Measurements from ENCODE around the gene IQGAP3. TPM values are rescaled to one million over a fixed set of nuclear protein-coding genes. Genes with fewer than 3 reads are reported as not detected.

IQGAP3 gene
- total RNA-seq, 2 donors from 2014 or later: 13.6 to 22.5 TPM

DNA sequence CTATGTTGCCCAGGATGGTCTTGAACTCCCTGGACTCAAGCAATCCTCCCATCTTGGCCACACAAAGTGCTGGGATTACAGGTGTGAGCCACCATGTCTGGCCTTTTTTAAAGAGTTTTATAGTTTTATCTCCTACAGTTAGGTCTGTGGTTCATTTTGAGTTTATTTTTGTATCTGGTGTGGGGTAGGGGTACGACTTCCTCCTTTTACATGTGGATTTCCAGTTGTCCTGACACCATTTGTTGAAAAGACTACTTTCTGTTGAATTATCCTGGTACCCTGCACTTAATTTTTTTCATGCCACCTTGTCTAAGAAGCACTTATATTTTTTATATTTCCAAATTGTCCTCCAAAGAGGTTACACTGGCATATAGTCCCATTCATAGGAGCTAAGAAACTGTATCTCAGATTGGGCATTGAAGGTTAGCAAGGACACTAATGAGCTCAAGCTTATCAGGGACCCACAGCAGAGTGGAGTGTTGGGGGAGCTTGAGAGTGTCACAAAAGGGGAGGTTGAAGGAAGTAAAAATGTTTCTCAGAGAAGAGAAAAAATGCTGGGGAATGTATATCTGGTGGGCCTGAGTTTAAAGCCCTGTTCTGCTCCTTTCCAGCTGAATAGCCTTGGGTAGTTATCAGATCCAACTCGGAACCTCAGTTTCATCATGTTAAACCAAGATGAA lies 48.4 kb downstream of the IQGAP3 start:
- H3K4me3 Mint-ChIP-seq: peak overlapping the region; percentile 59 to 70
- no peak for DNase-seq
- peaks cover 40% of the 10 kb centered on the region for H3K4me1 Mint-ChIP-seq (ENCODE audit: low read depth)
- peak overlapping the region; percentile 7 for H3K27ac Mint-ChIP-seq
- no peak for ATAC-seq (replicated peaks in 1 of 2)
- peaks cover 0 to 2% of the 10 kb centered on the region in 2 donors for H3K36me3 Mint-ChIP-seq (ENCODE audit: insufficient read depth in 2 of 2)
- H3K27me3 Mint-ChIP-seq (ENCODE audit: low read depth): no peaks in the 10 kb centered on the region
- no peaks in the 10 kb centered on the region for H3K9me3 Mint-ChIP-seq

DNA sequence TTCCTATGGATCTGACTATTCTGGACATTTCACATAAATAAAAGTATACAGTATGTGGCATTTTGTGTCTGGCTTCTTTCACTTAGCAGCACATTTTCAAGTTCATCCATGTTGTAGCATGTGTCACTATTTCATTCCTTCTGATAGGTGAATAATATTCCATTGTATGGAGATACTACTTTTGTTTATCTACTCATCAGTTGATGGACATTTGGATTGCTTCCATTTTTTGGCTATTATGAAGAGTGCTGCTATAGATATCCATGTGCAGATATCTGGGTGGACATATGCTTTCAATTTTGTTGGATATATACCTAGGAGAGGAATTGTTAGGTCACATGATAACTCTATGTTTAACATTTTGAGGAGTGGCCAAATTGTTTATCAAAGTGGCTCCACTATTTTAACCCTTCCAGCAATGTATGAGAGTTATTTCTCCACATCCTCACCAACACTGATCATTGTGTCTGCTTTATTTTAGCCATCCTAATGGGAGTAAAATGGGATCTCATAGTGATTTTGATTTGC lies 49.9 kb downstream of the IQGAP3 start:
- no peak overlapping the region for H3K27ac Mint-ChIP-seq
- H3K9me3 Mint-ChIP-seq: no peaks in the 10 kb centered on the region
- DNase-seq (no peak), ATAC-seq (replicated peaks in 1 of 2) (no peak)
- no peak overlapping the region for H3K4me3 Mint-ChIP-seq
- peaks cover 28% of the 10 kb centered on the region for H3K4me1 Mint-ChIP-seq (ENCODE audit: low read depth)
- no peaks in the 10 kb centered on the region for H3K27me3 Mint-ChIP-seq (ENCODE audit: low read depth)
- peaks cover 0 to 2% of the 10 kb centered on the region in 2 donors for H3K36me3 Mint-ChIP-seq (ENCODE audit: insufficient read depth in 2 of 2)

- no peak overlapping the region for H3K27ac Mint-ChIP-seq
- no peaks in the 10 kb centered on the region for H3K27me3 Mint-ChIP-seq (ENCODE audit: low read depth)
These were observed 54.6 kb downstream of the IQGAP3 start for GRCh38 chr1:156517748-156518147.

GRCh38 chr1:156516821-156517220 lies 55.5 kb downstream of the IQGAP3 start:
- Mint-ChIP-seq H3K4me1 (ENCODE audit: low read depth) (peaks cover 22% of the 10 kb centered on the region), H3K9me3 (no peaks in the 10 kb centered on the region), H3K27ac (no peak overlapping the region), H3K36me3 (ENCODE audit: insufficient read depth in 2 of 2) (no peaks in the 10 kb centered on the region), H3K27me3 (ENCODE audit: low read depth) (no peaks in the 10 kb centered on the region), H3K4me3 (no peak overlapping the region)
- DNase-seq (no peak), ATAC-seq (replicated peaks in 1 of 2) (no peak)

More at GRCh38 chr1:156517748-156518147, 54.6 kb downstream of the IQGAP3 start:
- Mint-ChIP-seq H3K36me3 (ENCODE audit: insufficient read depth in 2 of 2) (no peaks in the 10 kb centered on the region), H3K4me3 (no peak overlapping the region), H3K9me3 (no peaks in the 10 kb centered on the region), H3K4me1 (ENCODE audit: low read depth) (peaks cover 13% of the 10 kb centered on the region)
- DNase-seq (no peak), ATAC-seq (replicated peaks in 1 of 2) (no peak)

GRCh38 chr1:156515956-156516355 lies 56.4 kb downstream of the IQGAP3 start:
- no peak overlapping the region for H3K27ac Mint-ChIP-seq

DNA sequence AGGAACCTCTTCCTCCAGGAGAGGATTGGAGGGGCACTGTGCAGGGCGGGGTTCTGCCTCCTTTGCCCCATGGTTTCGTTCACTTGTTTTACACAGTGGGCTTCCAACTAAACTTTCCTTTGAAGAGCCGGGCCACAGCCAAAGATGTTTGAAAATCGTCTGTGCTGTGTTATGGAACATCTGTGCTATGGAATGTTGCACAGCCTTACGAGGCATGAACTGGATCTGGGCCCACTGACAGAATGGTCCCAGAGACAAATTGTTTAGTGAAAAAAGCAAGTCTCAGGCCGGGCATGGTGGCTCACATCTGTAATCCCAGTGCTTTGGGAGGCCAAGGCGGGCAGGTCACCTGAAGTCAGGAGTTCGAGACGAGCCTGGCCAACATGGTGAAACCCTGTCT lies 59.2 kb downstream of the IQGAP3 start:
- Mint-ChIP-seq H3K27me3 (ENCODE audit: low read depth) (no peaks in the 10 kb centered on the region), H3K9me3 (no peaks in the 10 kb centered on the region), H3K27ac (no peak overlapping the region), H3K36me3 (ENCODE audit: insufficient read depth in 2 of 2) (no peaks in the 10 kb centered on the region), H3K4me3 (no peak overlapping the region), H3K4me1 (ENCODE audit: low read depth) (peaks cover 56% of the 10 kb centered on the region)
- DNase-seq (no peak), ATAC-seq (replicated peaks in 1 of 2) (no peak)

More at GRCh38 chr1:156515956-156516355, 56.4 kb downstream of the IQGAP3 start:
- no peaks in the 10 kb centered on the region for H3K36me3 Mint-ChIP-seq (ENCODE audit: insufficient read depth in 2 of 2)
- no peaks in the 10 kb centered on the region for H3K27me3 Mint-ChIP-seq (ENCODE audit: low read depth)
- no peak for ATAC-seq (replicated peaks in 1 of 2)
- no peak for DNase-seq
- peaks cover 29% of the 10 kb centered on the region for H3K4me1 Mint-ChIP-seq (ENCODE audit: low read depth)
- H3K4me3 Mint-ChIP-seq: no peak overlapping the region
- H3K9me3 Mint-ChIP-seq: no peaks in the 10 kb centered on the region

DNA sequence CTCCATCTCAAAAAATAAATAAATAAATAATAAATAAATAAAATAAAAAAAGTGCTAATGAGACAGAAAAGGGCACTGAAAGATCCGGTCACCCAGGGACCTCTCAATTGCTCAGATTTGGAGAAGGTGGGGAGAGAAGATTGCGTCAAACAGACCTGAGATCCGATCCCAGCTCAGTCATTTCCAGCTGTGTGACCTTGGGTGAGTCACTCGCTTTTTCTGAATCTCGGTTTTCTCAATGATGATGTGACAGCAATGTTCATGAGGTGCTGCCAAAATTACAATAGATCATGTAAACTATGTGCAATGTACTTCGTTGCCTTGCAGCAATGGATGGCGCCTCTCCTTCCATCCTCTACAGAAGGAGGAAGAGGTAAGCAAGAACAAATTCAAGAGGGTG lies 60.7 kb downstream of the IQGAP3 start:
- H3K4me1 Mint-ChIP-seq (ENCODE audit: low read depth): peaks cover 63% of the 10 kb centered on the region
- no peaks in the 10 kb centered on the region for H3K27me3 Mint-ChIP-seq (ENCODE audit: low read depth)
- DNase-seq (peak; percentile 69 to 76), ATAC-seq (replicated peaks in 1 of 2) (peak; percentile 92 to 93)
- H3K4me3 Mint-ChIP-seq: peak overlapping the region; percentile 79 to 82
- H3K9me3 Mint-ChIP-seq: no peaks in the 10 kb centered on the region
- H3K36me3 Mint-ChIP-seq (ENCODE audit: insufficient read depth in 2 of 2): no peaks in the 10 kb centered on the region
- H3K27ac Mint-ChIP-seq: peak overlapping the region; percentile 84

GRCh38 chr1:156510709-156511108 lies 61.7 kb downstream of the IQGAP3 start:
- Mint-ChIP-seq H3K4me3 (no peak overlapping the region), H3K36me3 (ENCODE audit: insufficient read depth in 2 of 2) (peaks cover 0 to under 1% of the 10 kb centered on the region in 2 donors), H3K4me1 (ENCODE audit: low read depth) (peaks cover 67% of the 10 kb centered on the region), H3K27ac (no peak overlapping the region), H3K27me3 (ENCODE audit: low read depth) (no peaks in the 10 kb centered on the region), H3K9me3 (no peaks in the 10 kb centered on the region)
- no peak for ATAC-seq (replicated peaks in 1 of 2)
- no peak for DNase-seq

DNA sequence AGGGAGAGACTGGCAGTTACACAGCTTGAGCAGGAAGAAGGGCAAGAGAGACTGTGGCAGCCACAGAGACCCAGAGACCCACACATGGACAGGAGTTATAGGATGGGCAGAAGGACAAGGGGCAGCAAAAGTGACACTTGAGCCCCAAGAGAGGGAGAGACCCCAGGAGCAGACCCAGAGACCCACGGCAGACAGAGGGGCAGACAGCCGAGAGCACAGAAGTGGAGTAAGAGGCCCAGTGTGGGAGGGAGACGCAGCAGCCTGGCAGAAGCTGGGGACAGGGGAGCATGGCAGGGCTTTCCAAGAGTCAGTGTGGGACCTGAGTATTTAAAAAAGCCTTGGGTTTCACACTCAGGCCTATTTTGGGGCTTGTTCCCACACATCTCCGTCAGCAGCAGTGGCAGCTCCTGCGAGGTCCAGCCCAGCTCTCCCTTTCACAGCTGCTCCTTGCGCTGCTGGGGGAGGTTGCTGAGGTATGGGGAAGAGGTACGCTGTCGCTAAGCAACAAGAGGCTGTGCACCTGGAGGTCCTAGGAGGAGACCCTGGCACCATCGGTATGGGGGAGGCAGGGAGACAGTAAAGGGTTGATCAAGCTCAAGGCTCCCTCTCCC lies 62.8 kb downstream of the IQGAP3 start:
- no peak for ATAC-seq (replicated peaks in 1 of 2)
- DNase-seq: no peak
- H3K4me3 Mint-ChIP-seq: peak overlapping the region in 1 of 2 donors; percentile 2
- H3K4me1 Mint-ChIP-seq (ENCODE audit: low read depth): peaks cover 72% of the 10 kb centered on the region
- H3K27ac Mint-ChIP-seq: no peak overlapping the region
- peaks cover 0 to 2% of the 10 kb centered on the region in 2 donors for H3K9me3 Mint-ChIP-seq
- H3K36me3 Mint-ChIP-seq (ENCODE audit: insufficient read depth in 2 of 2): peaks cover 2 to 5% of the 10 kb centered on the region in 2 donors
- H3K27me3 Mint-ChIP-seq (ENCODE audit: low read depth): no peaks in the 10 kb centered on the region

DNA sequence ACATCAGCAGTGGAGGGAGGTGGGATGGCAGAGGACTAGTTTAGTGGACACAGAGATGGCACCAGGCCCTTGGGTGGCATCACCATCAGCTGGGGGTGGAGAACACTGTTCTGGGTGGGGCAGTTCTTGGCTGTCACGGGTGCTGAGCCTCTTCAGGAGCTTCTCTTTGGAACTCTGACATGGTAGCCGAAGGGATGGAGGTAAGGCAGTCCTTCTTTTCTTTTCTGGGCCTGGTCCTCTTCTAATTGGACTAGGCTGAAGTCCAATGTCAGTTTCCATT lies 63.5 kb downstream of the IQGAP3 start:
- peaks cover 0 to 2% of the 10 kb centered on the region in 2 donors for H3K9me3 Mint-ChIP-seq
- ATAC-seq (replicated peaks in 1 of 2): no peak
- H3K27me3 Mint-ChIP-seq (ENCODE audit: low read depth): no peaks in the 10 kb centered on the region
- peak overlapping the region; percentile 82 to 91 for H3K4me3 Mint-ChIP-seq
- peaks cover 78% of the 10 kb centered on the region for H3K4me1 Mint-ChIP-seq (ENCODE audit: low read depth)
- DNase-seq: no peak
- no peak overlapping the region for H3K27ac Mint-ChIP-seq
- H3K36me3 Mint-ChIP-seq (ENCODE audit: insufficient read depth in 2 of 2): peaks cover 2 to 5% of the 10 kb centered on the region in 2 donors

DNA sequence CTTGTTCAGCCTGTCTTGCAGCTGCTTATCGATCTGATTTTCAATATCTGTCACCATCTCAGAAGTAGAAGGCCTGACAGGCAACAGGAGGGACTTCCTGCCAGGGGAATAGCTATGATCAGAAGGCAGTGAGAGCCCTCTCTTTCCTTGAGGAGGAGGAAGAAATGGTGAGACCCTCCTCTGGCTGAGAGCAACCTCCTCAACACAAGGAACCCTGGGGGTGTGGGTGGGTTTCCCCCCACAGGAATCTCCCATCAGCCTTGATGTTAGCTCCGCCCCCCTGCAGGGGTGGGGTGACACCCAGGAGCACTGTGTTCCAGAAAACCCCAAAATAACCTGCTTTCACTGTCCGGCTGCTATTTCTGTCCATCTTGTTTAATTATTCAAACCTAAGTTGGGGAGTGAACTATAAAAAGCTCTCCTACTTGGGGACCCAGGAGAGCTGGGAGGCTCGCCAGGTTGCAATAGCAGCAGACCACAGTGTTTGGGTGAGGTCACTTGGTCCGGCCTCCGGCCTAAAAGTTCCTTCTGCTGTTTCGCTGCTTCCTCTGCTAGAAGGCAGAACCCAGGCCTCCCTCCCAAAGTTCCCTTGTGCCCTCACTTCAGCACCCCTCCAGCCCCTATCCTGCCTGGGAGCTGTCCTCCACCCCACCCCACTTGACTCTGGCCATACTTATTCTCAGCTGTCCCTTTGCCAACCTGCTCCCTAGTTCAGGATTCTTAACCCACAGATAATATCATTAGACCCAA lies 64.0 kb downstream of the IQGAP3 start:
- ATAC-seq (replicated peaks in 1 of 2) (no peak), DNase-seq (peak in 1 of 2 donors; percentile 48)
- Mint-ChIP-seq H3K27me3 (ENCODE audit: low read depth) (no peaks in the 10 kb centered on the region), H3K4me3 (peak overlapping the region; percentile 82 to 91), H3K4me1 (ENCODE audit: low read depth) (peaks cover 83% of the 10 kb centered on the region), H3K27ac (peak overlapping the region; percentile 25), H3K9me3 (peaks cover 0 to 2% of the 10 kb centered on the region in 2 donors), H3K36me3 (ENCODE audit: insufficient read depth in 2 of 2) (peaks cover 2 to 5% of the 10 kb centered on the region in 2 donors)

DNA sequence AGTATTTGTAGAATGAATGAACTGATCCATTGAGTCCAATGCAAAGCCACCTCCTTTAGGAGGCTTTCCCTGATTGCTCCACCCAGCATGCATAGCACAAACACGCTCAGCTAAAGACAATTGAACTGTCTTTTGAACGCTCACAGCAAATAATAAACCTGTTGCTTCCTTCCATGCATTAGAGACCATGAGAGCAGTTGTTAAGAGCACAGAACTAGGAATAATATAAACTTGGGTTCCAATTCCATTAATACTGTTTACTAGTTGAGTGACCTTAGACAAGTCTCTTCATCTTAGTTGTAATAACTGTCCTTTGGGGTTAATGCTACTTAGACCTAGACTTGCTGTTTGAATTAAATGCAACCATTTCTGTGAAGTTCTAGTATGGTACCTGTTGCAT lies 65.9 kb downstream of the IQGAP3 start:
- Mint-ChIP-seq H3K4me3 (peak overlapping the region; percentile 77 to 91), H3K4me1 (ENCODE audit: low read depth) (peaks cover 88% of the 10 kb centered on the region), H3K27ac (peak overlapping the region; percentile 78), H3K27me3 (ENCODE audit: low read depth) (no peaks in the 10 kb centered on the region), H3K36me3 (ENCODE audit: insufficient read depth in 2 of 2) (peaks cover 2 to 5% of the 10 kb centered on the region in 2 donors), H3K9me3 (peaks cover 0 to 2% of the 10 kb centered on the region in 2 donors)
- DNase-seq (no peak), ATAC-seq (replicated peaks in 1 of 2) (no peak)

- DNase-seq: no peak
- ATAC-seq (replicated peaks in 1 of 2): no peak
- Mint-ChIP-seq H3K36me3 (ENCODE audit: insufficient read depth in 2 of 2) (peaks cover 2 to 5% of the 10 kb centered on the region in 2 donors), H3K4me3 (peak overlapping the region; percentile 77 to 91), H3K27ac (peak overlapping the region; percentile 78), H3K27me3 (ENCODE audit: low read depth) (no peaks in the 10 kb centered on the region), H3K4me1 (ENCODE audit: low read depth) (peaks cover 84% of the 10 kb centered on the region), H3K9me3 (peaks cover 0 to 2% of the 10 kb centered on the region in 2 donors)
These were observed 66.6 kb downstream of the IQGAP3 start for GRCh38 chr1:156505679-156506298.
